ENCODE measurements around the gene PODXL2. TPM values are rescaled to one million over a fixed set of nuclear protein-coding genes. Genes with fewer than 3 reads are reported as not detected.

Gene PODXL2
- total and polyA plus RNA-seq, 2 of the 8 experiments (the other 6 are each of a cell fraction or from before 2014, with no cell fraction given), result 27.6 to 31.6 TPM

GRCh38 chr3:127688022-127688415 lies 59.0 kb downstream of the PODXL2 start:
- WGBS, 2 experiments (ENCODE audit: extremely low coverage in 1 of 2, insufficient coverage in 1 of 2, insufficient read length in 1 of 2, insufficient replicate concordance in 2 of 2, low coverage in 1 of 2, low lambda C conversion rate in 2 of 2, missing lambda C conversion rate in 1 of 2), result 92% methylated on average over 2 of the region's 2 CpGs; no CpG with 5 or more reads in 1 of the 2 experiments
- Histone ChIP-seq H3K18ac (ENCODE audit: extremely low read depth, low read length) (no peak overlapping the region), H3K79me2 (ENCODE audit: control insufficient read depth in 1 of 2, insufficient read depth in 2 of 2, low read length in 2 of 2) (no peaks in the 10 kb centered on the region), H2BK15ac (ENCODE audit: low read length) (no peak overlapping the region), H3K23ac (ENCODE audit: insufficient read length) (no peak overlapping the region), H3K9me3 (ENCODE audit: insufficient read depth in 2 of 2, low read depth in 1 of 2, low read length in 1 of 2) (no peaks in the 10 kb centered on the region), H3K79me1 (ENCODE audit: low read depth, low read length) (no peaks in the 10 kb centered on the region), H4K91ac (replicated peaks; ENCODE audit: insufficient read length, low read length) (no peak overlapping the region), H3K23me2 (ENCODE audit: low read depth, low read length) (peaks cover 16% of the 10 kb centered on the region; the same call in 1 of the 2 replicates), H3K56ac (replicated peaks; ENCODE audit: insufficient read length, low read depth, low read length) (no peak overlapping the region), H3K27ac (ENCODE audit: low read depth, low read length) (no peak overlapping the region), H4K8ac (ENCODE audit: extremely low read depth, insufficient read depth, low read length) (no peak overlapping the region), H3K14ac (ENCODE audit: insufficient read length) (no peak overlapping the region), H3K4me3 (ENCODE audit: extremely low read depth in 1 of 4, insufficient read depth in 2 of 4, low read depth in 3 of 4, low read length in 4 of 4) (no peak overlapping the region), H2BK5ac (ENCODE audit: low read depth, low read length) (no peak overlapping the region), H3K4me2 (ENCODE audit: insufficient read depth in 1 of 2, low read depth in 2 of 2, low read length in 2 of 2) (no peak overlapping the region), H4K20me1 (replicated peaks in 1 of 2; ENCODE audit: control insufficient read depth in 1 of 2, insufficient read depth in 2 of 2, low read length in 2 of 2) (no peaks in the 10 kb centered on the region), H2AK5ac (ENCODE audit: low read depth, low read length) (no peak overlapping the region), H2BK120ac (replicated peaks; ENCODE audit: low read depth, low read length) (no peak overlapping the region), H3K4me1 (replicated peaks in 1 of 4; ENCODE audit: control insufficient read depth in 3 of 4, insufficient read depth in 4 of 4, low read length in 3 of 4) (peaks cover 0 to 22% (median 5%) of the 10 kb centered on the region in 4 experiments; a peak in 6 of 7 replicates), H3K27me3 (replicated peaks in 1 of 4; ENCODE audit: control insufficient read depth in 3 of 4, extremely low read depth in 1 of 4, insufficient read depth in 3 of 4, low read length in 3 of 4) (no peaks in the 10 kb centered on the region), H2BK12ac (ENCODE audit: low read depth, low read length) (no peak overlapping the region), H2AFZ (ENCODE audit: low read length) (no peak overlapping the region), H3K36me3 (ENCODE audit: control insufficient read depth in 2 of 4, insufficient read depth in 4 of 4, low read length in 3 of 4) (no peaks in the 10 kb centered on the region), H3K4ac (replicated peaks; ENCODE audit: insufficient read length, low read depth, low read length) (no peak overlapping the region), H2BK20ac (ENCODE audit: low read length) (no peak overlapping the region; the same call in 1 of the 2 replicates), H4K5ac (ENCODE audit: insufficient read length, low read depth, low read length) (no peak overlapping the region), H3K9ac (replicated peaks in 1 of 4; ENCODE audit: extremely low read depth in 1 of 4, low read depth in 3 of 4, low read length in 3 of 4) (peak overlapping the region in 1 of 4 experiments; percentile 32; a peak in 1 of 7 replicates)
- ChIA-PET CTCF (ENCODE audit: partially characterized antibody) (interaction anchor here (3.5 to 12.8 kb wide), 4 partner anchors 7 to 271 kb away, joined by 26 to 172 read pairs (median 81); no protein-coding TSS in a partner anchor), POLR2A (ENCODE audit: partially characterized antibody) (no interaction called here)
- DNase-seq (ENCODE audit: low read depth in 1 of 2, low spot score in 2 of 2) (no peak), FAIRE-seq (no peak)
- TF ChIP-seq RBBP5 (IDR thresholded peaks at IDR 0.05; ENCODE audit: borderline replicate concordance, low read depth, low read length) (no peak), KDM5A (IDR thresholded peaks at IDR 0.05; ENCODE audit: low read length) (no peak), JUN (IDR thresholded peaks at IDR 0.05; ENCODE audit: low read depth, low read length) (no peak), GTF2F1 (IDR thresholded peaks at IDR 0.05; ENCODE audit: borderline replicate concordance, low read depth, low read length) (no peak), TAF1 (IDR thresholded peaks at IDR 0.05; ENCODE audit: low read depth, low read length) (no peak), CHD1 (IDR thresholded peaks at IDR 0.05; ENCODE audit: low read depth, low read length) (no peak), CBX5 (IDR thresholded peaks at IDR 0.05; ENCODE audit: low read depth, low read length) (no peak), JUND (IDR thresholded peaks at IDR 0.05; ENCODE audit: low read length) (no peak), EP300 (IDR thresholded peaks at IDR 0.05; ENCODE audit: borderline replicate concordance in 1 of 2, low read depth in 2 of 2, low read length in 2 of 2) (no peak), BACH1 (IDR thresholded peaks at IDR 0.05; ENCODE audit: low read length) (no peak), RNF2 (IDR thresholded peaks at IDR 0.05; ENCODE audit: borderline replicate concordance, low read depth, low read length, missing control alignments, poor library complexity, severe bottlenecking) (no peak), BCL11A (IDR thresholded peaks at IDR 0.05; ENCODE audit: low read depth in 2 of 2, low read length in 2 of 2) (no peak), CTBP2 (IDR thresholded peaks at IDR 0.05; ENCODE audit: borderline replicate concordance, insufficient read depth, insufficient read length, low read length) (no peak)

Data from H1 (cell line).